GM23338 (cell line): ENCODE measurements around the gene QSOX1. TPM values are rescaled to one million over a fixed set of nuclear protein-coding genes. Genes with fewer than 3 reads are reported as not detected.

Experiments used
- ATAC-seq: fragments of 200-7000 bp; cut with Tn5 transposase; 3 replicates; pipeline ENCODE4 v1.9.1; 2020
- DNase-seq: peaks from one replicate; pipeline ENCODE4 v3.0.0-alpha.2; 2015; ENCODE audit warnings: low spot score
- H2AFZ ChIP-seq: fragments of 200-600 bp; sonication (generic); 2 replicates; pipeline ENCODE4 v1.8.0; 2016; ENCODE audit warnings: antibody characterized with exemption, mild to moderate bottlenecking, moderate library complexity
- H3F3A ChIP-seq: fragments of 200-600 bp; sonication (generic); replicated peaks from 2 replicates; pipeline ENCODE4 v1.8.0; 2017; ENCODE audit warnings: antibody characterized with exemption, mixed run types, low read depth
- H3K27ac ChIP-seq: fragments of 200-600 bp; sonication (generic); 2 replicates; pipeline ENCODE4 v1.6.1; 2016; ENCODE audit warnings: low read depth
- H3K27me3 ChIP-seq: fragments of 200-600 bp; sonication (generic); 2 replicates; pipeline ENCODE4 v1.8.0; 2016; ENCODE audit warnings: mild to moderate bottlenecking, mixed run types, moderate library complexity; ENCODE audit not compliant: insufficient read depth
- H3K36me3 ChIP-seq: fragments of 200-600 bp; sonication (generic); 2 replicates; pipeline ENCODE4 v1.8.0; 2016; ENCODE audit warnings: mild to moderate bottlenecking; ENCODE audit not compliant: insufficient read depth
- H3K4me1 ChIP-seq: fragments of 200-600 bp; sonication (generic); 2 replicates; pipeline ENCODE4 v1.8.0; 2016; ENCODE audit warnings: mild to moderate bottlenecking, moderate library complexity; ENCODE audit not compliant: insufficient read depth
- H3K4me2 ChIP-seq: fragments of 200-600 bp; sonication (generic); 2 replicates; pipeline ENCODE4 v1.7.1; 2017; ENCODE audit warnings: mixed run types
- H3K4me3 ChIP-seq: fragments of 200-600 bp; sonication (generic); 2 replicates; pipeline ENCODE4 v1.6.1; 2016; ENCODE audit warnings: mixed run types
- H3K79me2 ChIP-seq: fragments of 200-600 bp; sonication (generic); replicated peaks from 2 replicates; pipeline ENCODE4 v1.8.0; 2017; ENCODE audit warnings: mild to moderate bottlenecking; ENCODE audit not compliant: insufficient read depth
- H3K9me2 ChIP-seq: fragments of 200-600 bp; sonication (generic); 2 replicates; pipeline ENCODE4 v1.8.0; 2017; ENCODE audit not compliant: insufficient read depth
- H4K20me1 ChIP-seq: fragments of 200-600 bp; sonication (generic); replicated peaks from 2 replicates; pipeline ENCODE4 v1.8.0; 2017; ENCODE audit warnings: mild to moderate bottlenecking; ENCODE audit not compliant: insufficient read depth
- H3K27ac Mint-ChIP-seq: 2 replicates; pipeline ENCODE4 v1.8.0; 2020; ENCODE audit warnings: inconsistent platforms, mild to moderate bottlenecking, moderate library complexity, mixed read lengths
- H3K27me3 Mint-ChIP-seq: 3 replicates; pipeline ENCODE4 v1.8.0; 2022; ENCODE audit warnings: low read depth, mild to moderate bottlenecking, moderate library complexity, mixed read lengths, inconsistent platforms; ENCODE audit not compliant: insufficient read depth, poor library complexity
- H3K36me3 Mint-ChIP-seq: 3 replicates; pipeline ENCODE4 v1.8.0; 2021; ENCODE audit warnings: low read depth, mild to moderate bottlenecking, inconsistent platforms, moderate library complexity, mixed read lengths
- H3K4me1 Mint-ChIP-seq: 3 replicates; pipeline ENCODE4 v1.8.0; 2020; ENCODE audit warnings: mild to moderate bottlenecking, inconsistent platforms, mixed read lengths
- H3K4me3 Mint-ChIP-seq: 3 replicates; pipeline ENCODE4 v1.8.0; 2021; ENCODE audit warnings: moderate library complexity, mild to moderate bottlenecking, inconsistent platforms, mixed read lengths
- H3K9me3 Mint-ChIP-seq: 3 replicates; pipeline ENCODE4 v1.8.0; 2020; ENCODE audit warnings: moderate library complexity, mild to moderate bottlenecking, inconsistent platforms, mixed read lengths
- CREB1 ChIP-seq: fragments of 250-450 bp; sonication (Bioruptor Pico); IDR thresholded peaks from 2 replicates; pipeline ENCODE4 v1.5.0; 2020; ENCODE audit warnings: low read depth, mild to moderate bottlenecking, moderate library complexity
- CTCF ChIP-seq, 2 experiments: fragments of 200-600 bp in 1 of 2; sonication (generic) in 1 of 2; conservative IDR thresholded peaks; 2 replicates each; pipeline versions ENCODE4 v1.5.1 to v1.6.1; 2016 to 2017; ENCODE audit warnings: antibody characterized with exemption in 2 of 2, low read depth in 2 of 2, mild to moderate bottlenecking in 2 of 2, moderate library complexity in 1 of 2
- EZH2 ChIP-seq: fragments of 200-600 bp; sonication (generic); IDR thresholded peaks from one replicate; pipeline ENCODE4 v1.8.0; 2017; ENCODE audit warnings: antibody characterized with exemption, mild to moderate bottlenecking, low read depth; ENCODE audit not compliant: unreplicated experiment
- EZH2phosphoT487 ChIP-seq: fragments of 200-600 bp; sonication (generic); IDR thresholded peaks from one replicate; pipeline ENCODE4 v1.8.1; 2018; ENCODE audit warnings: antibody characterized with exemption; ENCODE audit not compliant: unreplicated experiment
- NANOG ChIP-seq: IDR thresholded peaks from 2 replicates; pipeline ENCODE4 v1.6.1; 2016; ENCODE audit warnings: antibody characterized with exemption, borderline replicate concordance
- STAT1 ChIP-seq: IDR thresholded peaks from one replicate; pipeline ENCODE4 v1.6.1; 2016; ENCODE audit warnings: antibody characterized with exemption; ENCODE audit not compliant: unreplicated experiment
- ZNF114 ChIP-seq: fragments of 250-450 bp; sonication (Bioruptor Pico); IDR thresholded peaks from 2 replicates; pipeline ENCODE4 v1.5.0; 2020; ENCODE audit warnings: mild to moderate bottlenecking, moderate library complexity
- ZNF331 ChIP-seq: fragments of 250-450 bp; sonication (Bioruptor Pico); IDR thresholded peaks from 2 replicates; pipeline ENCODE4 v1.5.0; 2020; ENCODE audit warnings: low read depth, mild to moderate bottlenecking, moderate library complexity
- ZNF462 ChIP-seq: fragments of 250-450 bp; sonication (Bioruptor Pico); IDR thresholded peaks from 2 replicates; pipeline ENCODE4 v1.5.0; 2020; ENCODE audit warnings: mild to moderate bottlenecking, moderate library complexity
- polyA plus RNA-seq: library from polyadenylated mRNA; unstranded; fragments of >200 nt; fragmentation: Nextera tagmentation; extraction: Ambion mirVana; gene quantifications from 2 replicates; pipeline ENCODE4 v1.2.1, GENCODE V29; 2016
- total RNA-seq: library from RNA; depleted of rRNA; stranded (reverse); fragments of >200 nt; shearing (Covaris generic); gene quantifications from 2 replicates; pipeline ENCODE4 v1.2.3, GENCODE V29; 2014

Gene QSOX1
- total and polyA plus RNA-seq, 2 experiments from 2014 or later: 47.8 to 119 TPM

GRCh38 chr1:180114396-180114945 lies 40.2 kb upstream of the QSOX1 start:
- no peaks in the 10 kb centered on the region for H3K27me3 Mint-ChIP-seq
- no peaks in the 10 kb centered on the region for H3F3A ChIP-seq
- TF ChIP-seq STAT1 (no peak), EZH2 (no peak), NANOG (no peak), ZNF462 (CRISPR knock-in tag) (no peak), ZNF331 (CRISPR knock-in tag) (no peak), CREB1 (no peak), EZH2phosphoT487 (no peak), ZNF114 (CRISPR knock-in tag) (no peak), CTCF (conservative IDR thresholded peaks at IDR 0.05; ENCODE audit: low read depth in 2 of 2) (no peak)
- no peak overlapping the region for H3K4me3 Mint-ChIP-seq
- no peaks in the 10 kb centered on the region for H3K9me2 ChIP-seq
- H3K36me3 ChIP-seq: no peaks in the 10 kb centered on the region; the same call in 1 of the 2 replicates
- no peaks in the 10 kb centered on the region for H3K4me1 Mint-ChIP-seq
- no peak overlapping the region for H3K4me2 ChIP-seq
- no peaks in the 10 kb centered on the region for H3K27me3 ChIP-seq
- no peak overlapping the region for H3K27ac Mint-ChIP-seq
- no peak overlapping the region for H3K27ac ChIP-seq
- ATAC-seq (no peak), DNase-seq (no peak)
- H2AFZ ChIP-seq: no peak overlapping the region
- H3K4me1 ChIP-seq: no peaks in the 10 kb centered on the region
- peaks cover 6% of the 10 kb centered on the region; the same call in 1 of the 3 replicates for H3K36me3 Mint-ChIP-seq
- no peaks in the 10 kb centered on the region for H3K9me3 Mint-ChIP-seq
- no peaks in the 10 kb centered on the region for H3K79me2 ChIP-seq
- no peak overlapping the region for H3K4me3 ChIP-seq
- no peaks in the 10 kb centered on the region; the same call in 1 of the 2 replicates for H4K20me1 ChIP-seq
